GM12892 (cell line): ENCODE results near the gene DIO1.

Source experiments
- POLR2A ChIP-seq: IDR thresholded peaks from 2 replicates; pipeline ENCODE4 v1.6.1; 2011; ENCODE audit warnings: low read depth, low read length, control low read depth
- POLR2AphosphoS5 ChIP-seq: IDR thresholded peaks from 2 replicates; pipeline ENCODE4 v1.6.1; 2011; ENCODE audit warnings: low read depth, low read length, control low read depth
- TAF1 ChIP-seq: IDR thresholded peaks from 2 replicates; pipeline ENCODE4 v1.6.1; 2011; ENCODE audit warnings: low read depth, mild to moderate bottlenecking, control low read depth, low read length, borderline replicate concordance

DNA sequence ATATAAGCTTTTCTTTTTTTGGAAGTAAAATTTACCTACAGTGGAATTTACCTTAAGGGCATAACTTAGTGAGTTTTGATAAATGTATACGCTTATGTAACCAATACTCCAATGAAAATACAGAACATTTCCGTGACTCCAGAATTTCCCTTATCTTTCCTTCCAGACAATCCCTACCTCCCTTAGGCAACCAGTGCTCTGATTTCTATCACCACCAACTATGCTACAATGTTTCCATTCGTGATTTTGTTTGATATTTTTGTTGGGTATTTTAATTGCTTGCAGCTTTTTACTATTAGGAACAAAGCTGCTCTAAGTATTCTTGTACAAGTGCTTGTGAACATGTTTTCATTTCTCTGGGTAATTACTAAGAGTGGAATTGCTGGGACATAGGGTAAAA is 36.9 kb downstream of the DIO1 start:
- TF ChIP-seq POLR2AphosphoS5 (no peak), POLR2A (no peak), TAF1 (no peak)
